Daoy (cell line): ENCODE data around the gene MT1G. TPM values are rescaled to one million over a fixed set of nuclear protein-coding genes. Genes with fewer than 3 reads are reported as not detected.
"Not testable (repeated sequence)": the region's sequence is repeated elsewhere in the genome, so short reads cannot be mapped to it uniquely, and the experiment has no call there.

Source experiments
- DNase-seq: peaks from one replicate; pipeline ENCODE4 v3.0.0-alpha.2; 2015; ENCODE audit warnings: low read depth
- total RNA-seq: library from RNA; depleted of rRNA; stranded (reverse); fragments of >200 nt; shearing (Covaris generic); gene quantifications from 2 replicates; pipeline ENCODE4 v1.2.3, GENCODE V29; 2014; rRNA removed

MT1G gene
- total RNA-seq = 8.2 and 16.3 TPM in 2 replicates

GRCh38 chr16:56667581-56668571, at the start of gene MT1G:
Gene MT1G (minus strand): TSS chr16:56668065. CDS start chr16:56667993, 72 bp downstream.
- DNase-seq = peak; percentile 48

GRCh38 chr16:56717532-56717931, 49.7 kb upstream of the MT1G start:
- DNase-seq = not testable (repeated sequence)

DNA sequence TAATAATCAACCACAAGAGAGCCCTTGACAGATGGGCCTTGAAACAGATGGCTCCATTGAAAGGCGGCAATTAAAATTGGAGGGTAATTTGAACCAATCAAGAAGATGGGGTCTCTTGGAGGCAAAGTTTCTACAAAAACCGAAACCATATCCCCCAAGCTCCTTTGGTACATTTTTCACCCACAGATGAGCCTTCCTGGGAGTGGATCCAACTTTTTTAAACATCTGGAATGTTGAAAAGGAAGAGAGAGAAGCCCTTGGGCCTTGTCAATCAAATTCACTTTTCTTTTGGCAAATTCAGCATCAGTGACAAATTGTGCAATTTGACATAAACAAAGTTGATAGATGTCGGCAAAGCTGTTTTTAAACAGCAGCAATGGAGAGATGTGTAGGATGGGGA, 48.9 kb upstream of the MT1G start:
- DNase-seq = no peak

DNA sequence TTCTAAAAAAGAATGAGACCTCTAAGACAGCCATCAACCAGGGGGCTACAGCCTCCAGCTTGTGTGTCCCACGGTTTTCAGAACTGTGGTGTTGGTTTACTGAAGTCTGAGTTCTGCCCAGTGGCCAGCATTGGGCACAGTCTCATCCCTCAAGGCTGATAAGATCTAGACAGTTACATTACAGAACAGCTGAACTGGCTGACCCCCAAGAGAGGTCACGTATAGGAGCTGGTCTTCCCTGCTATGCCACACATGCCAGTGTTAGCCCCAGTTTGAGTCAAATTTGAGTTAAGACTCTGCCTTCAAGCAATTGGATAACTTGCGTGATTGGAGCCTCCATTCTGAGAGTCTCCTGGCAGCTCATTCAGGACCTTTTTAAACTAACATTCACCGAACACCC, 47.3 kb upstream of the MT1G start:
- no peak for DNase-seq

DNA sequence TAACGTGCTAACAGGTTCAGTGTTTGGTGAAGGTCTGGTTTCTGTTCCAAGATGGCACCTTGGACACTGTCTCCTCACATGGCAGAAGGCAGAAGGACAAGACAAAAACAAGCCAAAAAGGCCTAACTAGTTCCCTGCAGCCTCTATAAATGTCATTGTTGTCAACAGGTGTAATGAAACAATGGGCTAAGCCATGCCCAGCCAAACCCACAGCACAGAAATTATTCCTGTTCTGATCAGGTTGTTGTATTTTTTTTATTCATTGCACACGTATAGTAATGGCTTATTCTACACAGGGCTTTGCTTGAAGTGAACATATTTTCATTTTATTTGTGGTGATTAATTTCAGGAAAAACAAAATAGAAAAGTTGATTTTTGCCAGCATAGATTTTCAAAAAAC, 45.9 kb upstream of the MT1G start:
- DNase-seq = no peak

DNA sequence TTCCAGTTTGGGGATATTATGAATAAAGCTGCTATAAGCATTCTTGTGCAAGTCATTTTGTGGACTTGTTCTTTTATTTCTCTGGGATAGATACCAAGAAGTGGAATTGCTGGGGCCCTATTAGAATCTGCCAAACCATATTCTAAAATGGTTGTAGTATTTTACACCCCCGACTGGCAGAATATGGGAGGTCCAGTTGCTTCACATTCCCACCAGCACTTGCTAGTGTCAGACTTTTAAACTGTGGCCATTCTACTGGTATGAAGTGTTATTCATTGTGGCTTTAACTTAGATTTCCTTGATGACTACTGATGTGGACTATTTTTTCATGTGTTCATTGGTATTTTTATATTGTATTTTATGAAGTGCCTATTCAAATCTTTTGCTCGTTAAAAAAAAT, 44.0 kb upstream of the MT1G start:
- no peak for DNase-seq

DNA sequence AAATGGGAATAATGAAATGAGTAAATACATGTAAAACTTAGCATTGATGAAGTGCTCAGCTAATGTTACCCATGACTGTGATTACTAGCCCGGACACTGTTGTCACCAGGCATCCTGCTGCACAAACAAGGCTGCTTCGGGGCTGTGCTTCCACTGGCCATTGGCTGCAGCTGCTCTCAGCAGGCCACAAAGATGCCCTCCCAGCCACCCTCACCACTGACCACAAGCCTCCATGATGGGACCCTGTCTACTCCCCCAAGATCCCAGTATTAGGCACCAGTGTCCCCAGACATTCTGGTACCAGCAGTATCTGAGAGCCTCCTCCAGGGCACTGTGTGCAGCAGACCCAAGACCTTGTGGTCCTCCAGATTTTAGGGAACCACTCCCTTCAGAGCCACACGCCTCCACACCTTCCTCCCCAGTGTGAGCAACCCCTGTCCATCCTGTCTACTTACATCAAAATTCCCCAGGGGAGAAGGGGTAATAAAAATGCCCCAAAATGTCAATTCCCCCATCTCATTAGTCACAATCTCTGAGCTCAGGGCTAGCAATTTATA, 42.4 kb upstream of the MT1G start:
- no peak for DNase-seq

- DNase-seq = no peak
These were observed 41.7 kb upstream of the MT1G start for GRCh38 chr16:56709443-56710040.

- DNase-seq = no peak
These were observed 40.9 kb upstream of the MT1G start for GRCh38 chr16:56708525-56709442.

DNA sequence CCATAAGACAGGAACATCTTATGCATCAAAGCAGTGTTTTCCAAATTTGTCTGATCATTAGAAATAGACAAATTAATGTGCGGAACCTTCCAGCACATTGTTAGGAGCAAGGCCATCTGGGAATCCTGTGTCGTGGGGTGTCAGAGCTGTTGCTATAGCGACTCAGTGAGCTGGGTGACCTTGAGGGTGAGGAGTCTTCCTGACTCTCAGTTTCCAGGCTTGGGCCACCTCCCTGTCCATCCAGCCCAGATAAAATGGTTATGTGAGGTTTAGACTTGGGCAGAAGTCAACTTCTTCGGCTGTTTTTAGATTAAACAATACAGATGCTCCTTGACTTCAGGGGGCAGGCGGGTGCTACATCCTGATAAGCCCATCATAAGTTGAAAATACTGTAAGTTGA, 35.0 kb upstream of the MT1G start:
- no peak for DNase-seq

DNA sequence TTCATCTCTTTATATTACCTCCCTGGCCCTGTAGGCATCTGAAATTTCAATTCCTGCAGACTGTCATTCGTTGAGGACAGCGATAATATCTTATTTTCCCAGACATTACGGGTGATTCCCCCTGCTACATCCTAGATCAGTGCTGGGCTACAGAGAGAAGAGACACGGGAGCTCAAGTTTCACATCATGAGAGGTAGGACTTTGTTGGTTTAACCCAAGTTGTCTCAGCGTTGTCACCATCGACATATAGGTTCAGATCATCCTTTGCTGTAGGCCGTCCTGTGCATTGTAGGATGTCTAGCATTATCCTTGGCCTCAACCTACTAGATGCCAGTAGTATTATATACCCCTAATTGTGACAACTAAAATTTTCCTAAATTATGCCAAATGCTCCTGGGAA, 33.7 kb upstream of the MT1G start:
- no peak for DNase-seq

GRCh38 chr16:56700631-56701030, 32.8 kb upstream of the MT1G start:
- DNase-seq = no peak

DNA sequence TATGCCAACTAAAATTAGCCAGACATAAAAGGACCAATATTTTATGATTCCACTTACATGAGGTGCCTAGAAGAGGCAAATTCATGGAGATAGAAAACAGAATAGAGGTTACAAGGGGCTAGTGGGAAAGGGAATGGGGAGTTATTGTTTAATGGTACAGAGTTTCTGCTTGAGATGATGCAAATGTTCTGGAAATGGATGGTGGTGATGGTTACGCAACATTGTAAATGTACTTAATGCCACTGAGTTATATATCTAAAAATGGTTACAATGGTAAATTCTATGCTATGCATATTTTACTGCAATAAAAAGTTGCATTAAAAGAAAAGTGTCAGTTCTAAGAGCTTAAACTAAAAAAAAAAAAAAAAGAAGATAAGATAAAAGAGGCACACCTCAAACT, 32.3 kb upstream of the MT1G start:
- DNase-seq = no peak

DNA sequence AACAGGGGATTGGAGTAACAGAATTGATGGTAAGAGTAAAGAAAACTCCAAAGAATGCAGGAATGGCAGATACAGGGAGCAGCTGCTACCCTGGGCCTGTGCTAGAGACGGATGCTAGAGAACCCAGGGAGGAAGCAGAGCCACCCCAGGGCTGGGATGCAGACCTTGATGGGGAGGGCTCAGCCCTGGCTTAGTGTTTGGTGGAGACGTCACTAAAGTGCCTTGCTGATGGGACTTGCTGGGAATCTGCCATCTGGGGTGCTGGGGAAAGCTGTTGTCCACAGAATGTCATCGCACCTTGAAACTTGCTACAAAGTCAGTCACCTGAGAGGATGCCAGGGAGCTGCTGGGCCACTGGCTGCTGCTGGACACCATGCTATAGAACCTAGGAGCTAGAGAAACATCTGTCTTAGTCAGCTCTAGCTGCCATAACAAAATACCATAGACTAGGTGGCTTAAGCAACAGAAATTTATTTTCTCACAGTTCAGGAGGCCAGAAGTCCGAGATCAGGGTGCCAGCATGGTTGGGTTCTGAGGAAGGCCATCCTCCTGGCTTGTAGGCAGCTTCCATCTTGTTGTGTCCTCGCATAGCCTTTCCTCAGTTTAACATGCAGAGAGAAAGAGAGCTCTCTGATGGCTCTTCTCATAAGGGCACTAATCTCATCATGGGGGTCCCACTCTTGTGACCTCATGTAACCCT, 29.7 kb upstream of the MT1G start:
- no peak for DNase-seq

DNA sequence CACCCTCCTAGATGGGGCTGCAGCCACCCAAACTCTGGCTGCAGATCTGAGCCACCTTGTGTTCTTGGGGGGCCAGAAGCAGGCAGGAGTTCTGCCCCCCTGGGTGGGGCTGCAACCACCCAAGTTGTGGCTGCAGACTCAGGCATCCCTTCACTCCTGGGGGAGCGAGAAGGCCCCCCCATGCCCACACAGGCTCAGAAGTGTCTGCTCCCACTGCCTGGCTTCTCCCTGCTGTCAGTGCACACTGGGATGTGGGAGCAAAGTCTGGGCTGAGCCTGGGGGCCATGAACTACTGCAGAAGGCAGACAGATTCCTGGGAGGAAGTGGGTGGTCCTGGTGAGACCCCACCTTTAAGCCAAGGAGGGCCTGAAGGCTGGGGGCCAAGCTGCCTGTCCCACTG, 27.4 kb upstream of the MT1G start:
- no peak for DNase-seq

GRCh38 chr16:56691885-56692284, 24.0 kb upstream of the MT1G start:
- peak; percentile 83 for DNase-seq

- DNase-seq = no peak
These were observed 22.7 kb upstream of the MT1G start for GRCh38 chr16:56690420-56691122.

DNA sequence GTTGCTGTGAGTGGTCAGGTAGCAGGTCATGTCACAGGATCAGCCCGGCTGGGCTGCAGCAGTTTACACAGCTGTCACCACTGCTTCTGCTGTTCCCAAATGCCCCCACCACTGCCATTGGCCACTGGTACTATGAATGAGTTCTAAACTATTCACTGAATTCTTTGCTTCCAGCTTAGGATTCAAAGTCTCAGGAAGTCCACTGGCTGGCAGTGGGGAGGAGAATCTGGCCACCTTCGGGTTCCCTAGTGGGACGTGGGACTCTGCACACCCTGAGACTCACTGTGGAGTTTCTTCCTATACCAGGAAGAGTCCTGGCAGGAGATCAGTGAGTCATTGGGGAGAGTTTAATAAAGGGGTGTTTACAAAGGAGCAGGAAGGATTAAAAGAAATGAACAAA, 21.3 kb upstream of the MT1G start:
- DNase-seq = no peak

DNA sequence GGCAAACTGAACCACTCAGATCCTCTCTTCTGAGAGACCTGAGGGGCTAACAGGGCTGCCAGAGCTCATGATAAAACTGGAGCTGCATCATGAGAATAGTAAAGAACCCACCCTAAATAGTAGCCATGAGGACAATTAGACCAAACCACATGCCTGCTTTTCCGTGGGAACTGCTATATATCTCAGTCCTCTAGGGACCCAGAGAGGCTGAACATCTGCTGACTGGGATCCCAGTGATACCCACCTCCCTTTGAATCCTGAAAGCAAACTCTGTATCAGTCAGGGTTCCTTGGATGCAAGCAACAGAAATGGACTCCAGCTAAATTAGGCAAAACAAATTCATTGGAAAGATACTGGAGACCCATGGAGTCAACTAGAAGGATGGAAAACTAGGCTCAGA, 20.9 kb upstream of the MT1G start:
- no peak for DNase-seq

- DNase-seq = no peak
These were observed 18.9 kb upstream of the MT1G start for GRCh38 chr16:56686758-56687157.
